HepG2 (cell line): ENCODE results near the gene HPD. TPM values are rescaled to one million over a fixed set of nuclear protein-coding genes. Genes with fewer than 3 reads are reported as not detected.

ENCODE experiments used
- ADNP ChIP-seq: sonication (generic); formaldehyde crosslinking; IDR thresholded peaks from 2 replicates; pipeline ENCODE4 v1.4.0; 2020; ENCODE audit warnings: missing genetic modification reagents
- AGO1 ChIP-seq: fragments of 200-400 bp; formaldehyde crosslinking; IDR thresholded peaks from 2 replicates; pipeline ENCODE4 v1.6.1; 2017; ENCODE audit warnings: mild to moderate bottlenecking, low read depth, low read length, moderate library complexity; ENCODE audit not compliant: poor library complexity, severe bottlenecking
- ERF ChIP-seq: IDR thresholded peaks from 2 replicates; pipeline ENCODE4 v1.6.1; 2018; ENCODE audit warnings: missing biosample characterization, missing genetic modification reagents
- FOXK1 ChIP-seq: sonication (generic); formaldehyde crosslinking; IDR thresholded peaks from 2 replicates; pipeline ENCODE4 v1.4.0; 2020; ENCODE audit warnings: low read depth, missing genetic modification reagents, borderline replicate concordance
- HMG20B ChIP-seq: conservative IDR thresholded peaks from 2 replicates; pipeline ENCODE4 v1.6.1; 2016; ENCODE audit warnings: missing genetic modification reagents, missing compliant biosample characterization
- HOXD1 ChIP-seq: sonication (generic); formaldehyde crosslinking; IDR thresholded peaks from 2 replicates; pipeline ENCODE4 v1.5.0; 2020; ENCODE audit warnings: missing genetic modification reagents
- JARID2 ChIP-seq: sonication (generic); formaldehyde crosslinking; IDR thresholded peaks from 2 replicates; pipeline ENCODE4 v1.8.1; 2023; ENCODE audit warnings: missing genetic modification reagents, inconsistent platforms; ENCODE audit not compliant: insufficient replicate concordance
- MTF2 ChIP-seq: sonication (generic); formaldehyde crosslinking; IDR thresholded peaks from 2 replicates; pipeline ENCODE4 v1.5.0; 2020; ENCODE audit warnings: missing genetic modification reagents, borderline replicate concordance
- NAIF1 ChIP-seq: sonication (generic); formaldehyde crosslinking; IDR thresholded peaks from 2 replicates; pipeline ENCODE4 v1.5.0; 2020; ENCODE audit warnings: mild to moderate bottlenecking, missing genetic modification reagents, borderline replicate concordance
- POLR2G ChIP-seq: fragments of 200-400 bp; formaldehyde crosslinking; IDR thresholded peaks from 2 replicates; pipeline ENCODE4 v1.6.1; 2018; ENCODE audit warnings: mild to moderate bottlenecking, low read depth, low read length, moderate library complexity
- SALL2 ChIP-seq: sonication (generic); formaldehyde crosslinking; IDR thresholded peaks from 2 replicates; pipeline ENCODE4 v1.8.1; 2023; ENCODE audit warnings: mild to moderate bottlenecking, missing genetic modification reagents, inconsistent platforms
- SUZ12 ChIP-seq: fragments of 150-350 bp; IDR thresholded peaks from 2 replicates; pipeline ENCODE4 v1.6.1; 2014; ENCODE audit warnings: low read depth, low read length
- ZBTB34 ChIP-seq: sonication (generic); formaldehyde crosslinking; IDR thresholded peaks from 2 replicates; pipeline ENCODE4 v1.8.0; 2022; ENCODE audit warnings: mild to moderate bottlenecking, missing genetic modification reagents
- ZNF138 ChIP-seq: sonication (generic); formaldehyde crosslinking; IDR thresholded peaks from 2 replicates; pipeline ENCODE4 v1.5.0; 2020; ENCODE audit warnings: mild to moderate bottlenecking, low read depth, missing genetic modification reagents
- ZNF34 ChIP-seq: sonication (generic); formaldehyde crosslinking; IDR thresholded peaks from 2 replicates; pipeline ENCODE4 v1.4.0; 2020; ENCODE audit warnings: mild to moderate bottlenecking, missing genetic modification reagents, borderline replicate concordance
- ZNF550 ChIP-seq: sonication (generic); formaldehyde crosslinking; IDR thresholded peaks from 2 replicates; pipeline ENCODE4 v1.4.0; 2020; ENCODE audit warnings: mild to moderate bottlenecking, missing genetic modification reagents, borderline replicate concordance
- ZNF619 ChIP-seq: sonication (generic); formaldehyde crosslinking; IDR thresholded peaks from 2 replicates; pipeline ENCODE4 v1.4.0; 2020; ENCODE audit warnings: mild to moderate bottlenecking, missing genetic modification reagents
- ZNF776 ChIP-seq: sonication (generic); formaldehyde crosslinking; IDR thresholded peaks from 2 replicates; pipeline ENCODE4 v1.4.0; 2020; ENCODE audit warnings: mild to moderate bottlenecking, missing genetic modification reagents
- polyA plus RNA-seq, 8 experiments: library from polyadenylated mRNA; depleted of rRNA in 3 of 8; stranded (reverse) in 7 of 8; unstranded in 1 of 8; fragments of >200 nt; fragmentation: Illumina TruSeq in 4 of 8; extraction: Trizol in 4 of 8; gene quantifications; 2 replicates each; pipeline versions ENCODE4 v1.2.1 to v1.2.3, GENCODE V29; 2011 to 2016; ENCODE audit warnings: low read depth in 4 of 8, missing spikeins in 1 of 8, mixed read lengths in 1 of 8; ENCODE audit not compliant: insufficient read depth in 1 of 8
- total RNA-seq, 5 experiments: library from RNA; depleted of rRNA; stranded (reverse); fragments of >200 nt; fragmentation: Illumina TruSeq; extraction: Trizol; gene quantifications; 2 replicates each; pipeline ENCODE4 v1.2.3, GENCODE V29; 2016; ENCODE audit warnings: low read depth in 1 of 5
- TF ChIP-seq, protein P1 (sequence below): sonication (generic); formaldehyde crosslinking; IDR thresholded peaks from 2 replicates; pipeline ENCODE4 v1.8.0; 2022; ENCODE audit warnings: missing genetic modification reagents, low read depth, mild to moderate bottlenecking, borderline replicate concordance
- TF ChIP-seq, protein P2 (sequence below): sonication (generic); formaldehyde crosslinking; IDR thresholded peaks from 2 replicates; pipeline ENCODE4 v1.4.0; 2020; ENCODE audit warnings: missing genetic modification reagents
- TF ChIP-seq, protein P3 (sequence below), 2 experiments: sonication (generic) in 1 of 2; formaldehyde crosslinking in 1 of 2; IDR thresholded peaks; 2 replicates each; pipeline versions ENCODE4 v1.4.0 to v1.6.1; 2018 to 2020; ENCODE audit warnings: missing genetic modification reagents in 2 of 2, borderline replicate concordance in 1 of 2, low read depth in 1 of 2, mild to moderate bottlenecking in 1 of 2, missing biosample characterization in 1 of 2

The HPD gene
- total and polyA plus RNA-seq, 2 of the 13 experiments (the other 11 are each of a cell fraction or from before 2014, with no cell fraction given) = 120 to 195 TPM

DNA sequence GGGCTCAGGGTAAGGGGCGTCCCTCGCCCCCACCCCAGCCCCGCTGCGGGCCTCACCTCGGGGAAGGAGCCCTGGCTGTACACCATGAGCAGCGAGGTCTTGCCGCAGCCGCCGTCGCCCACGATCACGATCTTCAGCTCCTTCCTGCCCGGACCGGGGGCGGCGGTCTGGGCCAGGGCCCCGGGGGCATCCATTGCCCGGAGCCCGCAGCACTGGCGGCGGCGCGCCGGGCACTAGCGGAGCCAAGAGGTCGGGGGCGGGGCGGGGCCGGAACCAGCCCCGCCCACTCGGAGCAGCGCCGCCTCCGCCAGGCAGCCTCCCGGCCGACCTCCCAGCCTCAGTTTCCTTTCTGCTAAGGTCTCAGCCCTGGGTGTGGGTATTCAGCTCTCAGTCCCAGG, 65.2 kb downstream of the HPD start, which contains the start of gene RHOF (continued):
- TF ChIP-seq ZBTB34 (CRISPR knock-in tag) = no peak
- TF ChIP-seq HOXD1 = no peak
- no peak for TF ChIP-seq ZNF34 (CRISPR knock-in tag)
- peak; percentile 51; the same call in 1 of the 2 replicates for TF ChIP-seq POLR2G
- TF ChIP-seq SUZ12 = no peak
- no peak for TF ChIP-seq NAIF1 (CRISPR knock-in tag)
- TF ChIP-seq ERF = 0 out of 2 replicates have a peak, but pooled peaks have one; percentile 11
- TF ChIP-seq JARID2 (CRISPR knock-in tag) = peak; percentile 13
- 0 out of 2 replicates have a peak, but pooled peaks have one; percentile 15 for TF ChIP-seq ZNF776 (CRISPR knock-in tag)
- no peak for TF ChIP-seq AGO1
- no peak for TF ChIP-seq SALL2 (CRISPR knock-in tag)
- TF ChIP-seq ZNF619 (CRISPR knock-in tag) = 0 out of 2 replicates have a peak, but pooled peaks have one; percentile 3
- 0 out of 2 replicates have a peak, but pooled peaks have one; percentile 13 for TF ChIP-seq ZNF138
- no peak for TF ChIP-seq ADNP (CRISPR knock-in tag)
- TF ChIP-seq MTF2 = no peak
- TF ChIP-seq, protein P1, sequence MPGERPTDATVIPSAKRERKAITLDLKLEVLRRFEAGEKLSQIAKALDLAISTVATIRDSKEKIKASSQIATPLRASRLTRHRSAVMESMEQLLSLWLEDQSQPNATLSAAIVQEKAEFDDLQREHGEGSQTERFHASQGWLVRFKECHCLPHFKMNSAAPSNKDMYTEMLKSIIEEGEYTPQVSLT (CRISPR knock-in tag) = no peak
- TF ChIP-seq FOXK1 (CRISPR knock-in tag) = no peak
- TF ChIP-seq ZNF550 = 0 out of 2 replicates have a peak, but pooled peaks have one; percentile 34
- TF ChIP-seq, protein P2, sequence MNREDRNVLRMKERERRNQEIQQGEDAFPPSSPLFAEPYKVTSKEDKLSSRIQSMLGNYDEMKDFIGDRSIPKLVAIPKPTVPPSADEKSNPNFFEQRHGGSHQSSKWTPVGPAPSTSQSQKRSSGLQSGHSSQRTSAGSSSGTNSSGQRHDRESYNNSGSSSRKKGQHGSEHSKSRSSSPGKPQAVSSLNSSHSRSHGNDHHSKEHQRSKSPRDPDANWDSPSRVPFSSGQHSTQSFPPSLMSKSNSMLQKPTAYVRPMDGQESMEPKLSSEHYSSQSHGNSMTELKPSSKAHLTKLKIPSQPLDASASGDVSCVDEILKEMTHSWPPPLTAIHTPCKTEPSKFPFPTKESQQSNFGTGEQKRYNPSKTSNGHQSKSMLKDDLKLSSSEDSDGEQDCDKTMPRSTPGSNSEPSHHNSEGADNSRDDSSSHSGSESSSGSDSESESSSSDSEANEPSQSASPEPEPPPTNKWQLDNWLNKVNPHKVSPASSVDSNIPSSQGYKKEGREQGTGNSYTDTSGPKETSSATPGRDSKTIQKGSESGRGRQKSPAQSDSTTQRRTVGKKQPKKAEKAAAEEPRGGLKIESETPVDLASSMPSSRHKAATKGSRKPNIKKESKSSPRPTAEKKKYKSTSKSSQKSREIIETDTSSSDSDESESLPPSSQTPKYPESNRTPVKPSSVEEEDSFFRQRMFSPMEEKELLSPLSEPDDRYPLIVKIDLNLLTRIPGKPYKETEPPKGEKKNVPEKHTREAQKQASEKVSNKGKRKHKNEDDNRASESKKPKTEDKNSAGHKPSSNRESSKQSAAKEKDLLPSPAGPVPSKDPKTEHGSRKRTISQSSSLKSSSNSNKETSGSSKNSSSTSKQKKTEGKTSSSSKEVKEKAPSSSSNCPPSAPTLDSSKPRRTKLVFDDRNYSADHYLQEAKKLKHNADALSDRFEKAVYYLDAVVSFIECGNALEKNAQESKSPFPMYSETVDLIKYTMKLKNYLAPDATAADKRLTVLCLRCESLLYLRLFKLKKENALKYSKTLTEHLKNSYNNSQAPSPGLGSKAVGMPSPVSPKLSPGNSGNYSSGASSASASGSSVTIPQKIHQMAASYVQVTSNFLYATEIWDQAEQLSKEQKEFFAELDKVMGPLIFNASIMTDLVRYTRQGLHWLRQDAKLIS (CRISPR knock-in tag) = no peak
- TF ChIP-seq, protein P3, sequence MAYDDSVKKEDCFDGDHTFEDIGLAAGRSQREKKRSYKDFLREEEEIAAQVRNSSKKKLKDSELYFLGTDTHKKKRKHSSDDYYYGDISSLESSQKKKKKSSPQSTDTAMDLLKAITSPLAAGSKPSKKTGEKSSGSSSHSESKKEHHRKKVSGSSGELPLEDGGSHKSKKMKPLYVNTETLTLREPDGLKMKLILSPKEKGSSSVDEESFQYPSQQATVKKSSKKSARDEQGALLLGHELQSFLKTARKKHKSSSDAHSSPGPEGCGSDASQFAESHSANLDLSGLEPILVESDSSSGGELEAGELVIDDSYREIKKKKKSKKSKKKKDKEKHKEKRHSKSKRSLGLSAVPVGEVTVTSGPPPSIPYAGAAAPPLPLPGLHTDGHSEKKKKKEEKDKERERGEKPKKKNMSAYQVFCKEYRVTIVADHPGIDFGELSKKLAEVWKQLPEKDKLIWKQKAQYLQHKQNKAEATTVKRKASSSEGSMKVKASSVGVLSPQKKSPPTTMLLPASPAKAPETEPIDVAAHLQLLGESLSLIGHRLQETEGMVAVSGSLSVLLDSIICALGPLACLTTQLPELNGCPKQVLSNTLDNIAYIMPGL (CRISPR knock-in tag; IDR thresholded peaks at IDR 0.05; ENCODE audit: borderline replicate concordance in 1 of 2, low read depth in 1 of 2) = 0 out of 4 replicates have a peak, but pooled peaks of 1 of the 2 experiments have one; percentile 6
- no peak for TF ChIP-seq HMG20B (CRISPR knock-in tag)
